Sigmoid colon (tissue), 4 donors: Measurements from ENCODE around the gene TMEM107.

Experiments used
- CTCF ChIP-seq, 4 experiments: fragments of 450-650 bp in 3 of 4; fragments of 200-600 bp in 1 of 4; IDR thresholded peaks; one replicate each; pipeline ENCODE4 v1.5.1; 2016 to 2019; ENCODE audit warnings: antibody characterized with exemption in 4 of 4, mild to moderate bottlenecking in 3 of 4, moderate library complexity in 2 of 4
- EP300 ChIP-seq, 4 donors: sonication (generic); formaldehyde crosslinking; IDR thresholded peaks; one replicate each; pipeline ENCODE4 v1.6.1; 2017; ENCODE audit warnings: antibody characterized with exemption in 4 of 4
- POLR2A ChIP-seq, 2 donors: fragments of 450-650 bp; IDR thresholded peaks; one replicate each; pipeline ENCODE4 v1.6.1; 2016; ENCODE audit warnings: antibody characterized with exemption in 2 of 2, mild to moderate bottlenecking in 2 of 2, moderate library complexity in 2 of 2
- POLR2AphosphoS5 ChIP-seq, 4 donors: sonication (generic); formaldehyde crosslinking; IDR thresholded peaks; one replicate each; pipeline ENCODE4 v1.6.1; 2017; ENCODE audit warnings: antibody characterized with exemption in 4 of 4

- no peak for TF ChIP-seq CTCF (IDR thresholded peaks at IDR 0.05)
- TF ChIP-seq POLR2A (IDR thresholded peaks at IDR 0.05): no peak
- TF ChIP-seq POLR2AphosphoS5 (IDR thresholded peaks at IDR 0.05): peak in 3 of 4 donors; percentile 22 to 63 (median 28)
- TF ChIP-seq EP300 (IDR thresholded peaks at IDR 0.05): no peak
Measured at GRCh38 chr17:8142158-8142886, 33.9 kb downstream of the TMEM107 start.
